ENCODE measurements around the gene COL9A1. TPM values are rescaled to one million over a fixed set of nuclear protein-coding genes. Genes with fewer than 3 reads are reported as not detected.

The COL9A1 gene
- polyA plus RNA-seq, 2 of the 4 experiments (the other 2 are of a cell fraction), result 0.03 TPM; not detected in 1

GRCh38 chr6:70236343-70236742, 66.5 kb downstream of the COL9A1 start:
- Histone ChIP-seq H3K9me3 (no peaks in the 10 kb centered on the region), H3K27ac (no peak overlapping the region), H3K4me2 (no peak overlapping the region), H3K4me3 (no peak overlapping the region), H3K4me1 (no peaks in the 10 kb centered on the region)
- CTCF ChIA-PET, result interaction anchor here (3.9 kb wide), 1 partner anchor 15 kb away, joined by 13 read pairs; no protein-coding TSS in a partner anchor
- DNase-seq (ENCODE audit: low read depth in 1 of 2, low spot score in 1 of 2), result no peak
- TF ChIP-seq HOXA7 (CRISPR knock-in tag; IDR thresholded peaks at IDR 0.05), result no peak
- no peak for TF ChIP-seq ZNF302 (CRISPR knock-in tag; IDR thresholded peaks at IDR 0.05)
- no peak for TF ChIP-seq NFE2L2 (conservative IDR thresholded peaks at IDR 0.05; ENCODE audit: low read length)
- TF ChIP-seq CEBPB (IDR thresholded peaks at IDR 0.05), result no peak
- TF ChIP-seq MAZ (IDR thresholded peaks at IDR 0.05; ENCODE audit: borderline replicate concordance, low read depth, low read length), result no peak
- TF ChIP-seq HDAC2 (IDR thresholded peaks at IDR 0.05), result no peak
- TF ChIP-seq ELK1 (IDR thresholded peaks at IDR 0.05; ENCODE audit: low read depth, low read length), result no peak
- no peak for TF ChIP-seq EHF (CRISPR knock-in tag; IDR thresholded peaks at IDR 0.05)
- no peak for TF ChIP-seq TFCP2L1 (CRISPR knock-in tag; IDR thresholded peaks at IDR 0.05)
- no peak for TF ChIP-seq KDM1A (IDR thresholded peaks at IDR 0.05; ENCODE audit: low read depth)
- no peak for TF ChIP-seq JUNB (IDR thresholded peaks at IDR 0.05)
- TF ChIP-seq CHD2 (IDR thresholded peaks at IDR 0.05; ENCODE audit: low read length, partially characterized antibody), result no peak
- no peak for TF ChIP-seq E2F6 (IDR thresholded peaks at IDR 0.05; ENCODE audit: borderline replicate concordance, low read depth)
- no peak for TF ChIP-seq GATA3 (IDR thresholded peaks at IDR 0.05; ENCODE audit: borderline replicate concordance)
- TF ChIP-seq CBX2 (IDR thresholded peaks at IDR 0.05; ENCODE audit: borderline replicate concordance, low read depth), result no peak
- no peak for TF ChIP-seq POLR2AphosphoS2 (conservative IDR thresholded peaks at IDR 0.05; ENCODE audit: low read length)
- POLR2A ChIA-PET, result no interaction called here
- no peak for FAIRE-seq
- 36% methylated on average over 3 of the region's 3 CpGs for WGBS (ENCODE audit: missing lambda C conversion rate)
- no peak for ATAC-seq

GRCh38 chr6:70234561-70235236, 68.2 kb downstream of the COL9A1 start:
- TF ChIP-seq PHF8 (IDR thresholded peaks at IDR 0.05; ENCODE audit: borderline replicate concordance, low read depth) (no peak), ELK1 (IDR thresholded peaks at IDR 0.05; ENCODE audit: low read depth, low read length) (no peak), FOXS1 (CRISPR knock-in tag; IDR thresholded peaks at IDR 0.05) (no peak), HDAC2 (IDR thresholded peaks at IDR 0.05) (no peak), TP53 (CRISPR knock-in tag; IDR thresholded peaks at IDR 0.05) (no peak), HMGXB4 (CRISPR knock-in tag; IDR thresholded peaks at IDR 0.05; ENCODE audit: borderline replicate concordance) (no peak), NR3C1 (IDR thresholded peaks at IDR 0.05) (no peak), RFX5 (IDR thresholded peaks at IDR 0.05) (no peak), HOXA7 (CRISPR knock-in tag; IDR thresholded peaks at IDR 0.05) (no peak), BCL3 (IDR thresholded peaks at IDR 0.05) (no peak), CBX2 (IDR thresholded peaks at IDR 0.05; ENCODE audit: borderline replicate concordance, low read depth) (no peak), MYC (IDR thresholded peaks at IDR 0.05; ENCODE audit: borderline replicate concordance, low read length) (no peak), JUN (IDR thresholded peaks at IDR 0.05) (no peak), HES2 (IDR thresholded peaks at IDR 0.05) (no peak), HOXB5 (CRISPR knock-in tag; IDR thresholded peaks at IDR 0.05) (no peak), SREBF2 (IDR thresholded peaks at IDR 0.05) (no peak), ZNF302 (CRISPR knock-in tag; IDR thresholded peaks at IDR 0.05) (no peak), ESRRA (IDR thresholded peaks at IDR 0.05; ENCODE audit: borderline replicate concordance, low read length) (no peak), ZFP36 (IDR thresholded peaks at IDR 0.05; ENCODE audit: borderline replicate concordance, partially characterized antibody) (no peak)
- Histone ChIP-seq H3K4me2 (no peak overlapping the region), H3K9me3 (no peaks in the 10 kb centered on the region), H3K4me3 (no peak overlapping the region), H3K4me1 (no peaks in the 10 kb centered on the region), H3K27ac (no peak overlapping the region)
- POLR2A ChIA-PET, result no interaction called here
- CTCF ChIA-PET, result interaction anchor here (3.9 kb wide), 1 partner anchor 14 kb away, joined by 13 read pairs; no protein-coding TSS in a partner anchor
- WGBS (ENCODE audit: missing lambda C conversion rate), result 30% methylated on average over 5 of the region's 7 CpGs
- DNase-seq (ENCODE audit: low read depth in 1 of 2, low spot score in 1 of 2) (no peak), ATAC-seq (no peak), FAIRE-seq (no peak)
